B cell (primary cell): ENCODE results near the gene C21orf58. TPM values are rescaled to one million over a fixed set of nuclear protein-coding genes. Genes with fewer than 3 reads are reported as not detected.
"Not testable (repeated sequence)": the region's sequence is repeated elsewhere in the genome, so short reads cannot be mapped to it uniquely, and the experiment has no call there.

Experiments used
- ATAC-seq: fragments of 200-7000 bp; cut with Tn5 transposase; one replicate; pipeline ENCODE4 v1.10.0; 2021; ENCODE audit warnings: low read depth, mild to moderate bottlenecking, moderate number of reproducible peaks, moderate library complexity
- CTCF ChIA-PET: fragments of 350-600 bp; sonication (Branson Sonifier 250); formaldehyde crosslinking; loops from one replicate; lab custom pipeline; 2021; ENCODE audit warnings: antibody characterized with exemption, inconsistent platforms; lab: Charles Lee
- POLR2A ChIA-PET: fragments of 350-600 bp; sonication (Branson Sonifier 250); formaldehyde crosslinking; loops from one replicate; lab custom pipeline; 2021; ENCODE audit warnings: antibody characterized with exemption; lab: Charles Lee
- DNase-seq: peaks from one replicate; pipeline ENCODE4 v3.0.0; 2013
- H2AFZ ChIP-seq: 2 replicates; pipeline ENCODE4 v1.6.1; 2012; ENCODE audit warnings: mild to moderate bottlenecking, low read depth, low read length; ENCODE audit not compliant: insufficient read depth, poor library complexity, severe bottlenecking
- H3K27ac ChIP-seq, 2 donors: 1 replicate in 1 of 2; 2 replicates in 1 of 2; pipeline ENCODE4 v1.5.1; 2012 to 2013; ENCODE audit warnings: low read length in 2 of 2, mild to moderate bottlenecking in 2 of 2, moderate library complexity in 1 of 2
- H3K27me3 ChIP-seq, 4 experiments: fragments of 200-600 bp in 1 of 4; sonication (generic) in 1 of 4; replicated peaks in 1 of 4; 1 replicate in 2 of 4; 2 replicates in 2 of 4; pipeline versions ENCODE4 v1.6.1 to v1.7.0; 2013 to 2016; ENCODE audit warnings: low read length in 3 of 4, mild to moderate bottlenecking in 2 of 4, mixed read lengths in 1 of 4, moderate library complexity in 1 of 4; ENCODE audit not compliant: insufficient read depth in 4 of 4, control insufficient read depth in 3 of 4; ENCODE audit errors: control extremely low read depth in 1 of 4
- H3K36me3 ChIP-seq, 2 experiments: replicated peaks in 1 of 2; 1 replicate in 1 of 2; 2 replicates in 1 of 2; pipeline versions ENCODE4 v1.6.1 to v1.7.1; 2013; ENCODE audit warnings: low read length in 1 of 2; ENCODE audit not compliant: insufficient read depth in 2 of 2, control insufficient read depth in 1 of 2; ENCODE audit errors: control extremely low read depth in 1 of 2, extremely low read depth in 1 of 2
- H3K4me1 ChIP-seq, 2 donors: fragments of 200-600 bp in 1 of 2; sonication (generic) in 1 of 2; 1 replicate in 1 of 2; 2 replicates in 1 of 2; pipeline versions ENCODE4 v1.5.1 to v1.6.1; 2013 to 2017; ENCODE audit warnings: low read length in 2 of 2; ENCODE audit not compliant: control insufficient read depth in 2 of 2, insufficient read depth in 2 of 2
- H3K4me2 ChIP-seq: replicated peaks from 2 replicates; pipeline ENCODE3; 2012; ENCODE audit warnings: mild to moderate bottlenecking, low read depth, low read length; ENCODE audit not compliant: poor library complexity, severe bottlenecking
- H3K4me3 ChIP-seq, 5 experiments: fragments of 200-600 bp in 1 of 5; sonication (generic) in 1 of 5; 1 replicate in 3 of 5; 2 replicates in 2 of 5; pipeline versions ENCODE4 v1.5.1 to v1.7.0; 2011 to 2016; ENCODE audit warnings: low read length in 4 of 5, mild to moderate bottlenecking in 4 of 5, low read depth in 2 of 5, control low read depth in 1 of 5, moderate library complexity in 1 of 5; ENCODE audit not compliant: insufficient read depth in 1 of 5; ENCODE audit errors: control extremely low read depth in 1 of 5, extremely low read depth in 1 of 5
- H3K79me2 ChIP-seq: fragments of 200-600 bp; sonication (generic); one replicate; pipeline ENCODE4 v1.6.0; 2016; ENCODE audit warnings: low read length; ENCODE audit not compliant: control insufficient read depth, insufficient read depth
- H3K9ac ChIP-seq: fragments of 200-600 bp; sonication (generic); 2 replicates; pipeline ENCODE4 v1.6.1; 2017; ENCODE audit warnings: mild to moderate bottlenecking, low read length, moderate library complexity
- H3K9me3 ChIP-seq, 3 donors: one replicate each; pipeline versions ENCODE4 v1.6.1 to v1.7.1; 2013; ENCODE audit warnings: low read length in 2 of 3; ENCODE audit not compliant: control insufficient read depth in 2 of 3, insufficient read depth in 1 of 3; ENCODE audit errors: control extremely low read depth in 1 of 3
- H4K20me1 ChIP-seq: 2 replicates; pipeline ENCODE4 v1.6.0; 2012; ENCODE audit warnings: mild to moderate bottlenecking, low read length; ENCODE audit not compliant: insufficient read depth, control insufficient read depth, poor library complexity, severe bottlenecking
- H3K27ac Mint-ChIP-seq: one replicate; pipeline ENCODE4 v1.8.0; 2021; ENCODE audit warnings: mixed read lengths
- H3K27me3 Mint-ChIP-seq: one replicate; pipeline ENCODE4 v1.8.0; 2021; ENCODE audit warnings: mixed read lengths
- H3K4me1 Mint-ChIP-seq: one replicate; pipeline ENCODE4 v1.8.0; 2021; ENCODE audit warnings: mixed read lengths
- H3K4me3 Mint-ChIP-seq: one replicate; pipeline ENCODE4 v1.8.0; 2021; ENCODE audit warnings: mixed read lengths
- H3K9me3 Mint-ChIP-seq: one replicate; pipeline ENCODE4 v1.8.0; 2022; ENCODE audit warnings: mixed read lengths; ENCODE audit not compliant: insufficient read depth
- CTCF ChIP-seq: fragments of 200-600 bp; IDR thresholded peaks from one replicate; pipeline ENCODE4 v1.8.0; 2022; ENCODE audit warnings: antibody characterized with exemption, mild to moderate bottlenecking
- EZH2 ChIP-seq: IDR thresholded peaks from 2 replicates; pipeline ENCODE4 v1.6.1; 2012; ENCODE audit warnings: borderline replicate concordance, low read depth, mild to moderate bottlenecking, moderate library complexity, low read length; ENCODE audit not compliant: insufficient read depth, poor library complexity, severe bottlenecking
- WGBS: methylation state at CpG from one replicate; pipeline ENCODE4 v1.1.5; 2013; ENCODE audit warnings: missing lambda C conversion rate; ENCODE audit not compliant: insufficient coverage; 5-methylcytosine and 5-hydroxymethylcytosine counted together
- intact Hi-C: fragments of 100-400 bp; cut with micrococcal nuclease; formaldehyde crosslinking; loops from one replicate; pipeline ENCODE4 v1.10.0; 2022
- polyA minus RNA-seq: library from RNA; depleted of rRNA, polyadenylated mRNA; stranded (reverse); fragments of >200 nt; gene quantifications from 2 replicates; pipeline ENCODE4 v1.2.3, GENCODE V29; 2012
- polyA plus RNA-seq: library from polyadenylated mRNA; depleted of rRNA; stranded (reverse); fragments of >200 nt; gene quantifications from 2 replicates; pipeline ENCODE4 v1.2.3, GENCODE V29; 2012
- total RNA-seq, 2 donors: library from RNA; stranded (reverse); fragments of 120-200 nt in 1 of 2; gene quantifications; 1 replicate in 1 of 2; 2 replicates in 1 of 2; pipeline versions ENCODE4 v1.2.3 to v1.2.4, GENCODE V29; 2013 to 2022

The C21orf58 gene
- total RNA-seq, result 9.3 and 9.5 TPM in 2 replicates
- 2.9 TPM for total RNA-seq (2013)
- 5.0 and 6.3 TPM in 2 replicates for polyA plus RNA-seq
- polyA minus RNA-seq, result 2.3 and 4.1 TPM in 2 replicates

- peak within 1 kb of the TSS; percentile 87 for H3K9ac ChIP-seq
- DNase-seq (peak; percentile 98), ATAC-seq (peak; percentile 80)
- no peaks in the 10 kb centered on the region for H3K9me3 Mint-ChIP-seq
- no peaks in the 10 kb centered on the region for H3K27me3 Mint-ChIP-seq
- ChIA-PET CTCF (no interaction called here), POLR2A (no interaction called here)
- peaks cover 0 to 3% (median 0%) of the 10 kb centered on the region in 4 experiments for H3K27me3 ChIP-seq
- no peak for TF ChIP-seq CTCF
- TF ChIP-seq EZH2, result no peak
- H3K4me2 ChIP-seq, result peak within 1 kb of the TSS; percentile 97
- H3K79me2 ChIP-seq, result peaks cover 25% of the 10 kb centered on the region
- H3K27ac ChIP-seq, result peak within 1 kb of the TSS; percentile 95 to 96
- H3K27ac Mint-ChIP-seq, result peak within 1 kb of the TSS; percentile 95
- no peaks in the 10 kb centered on the region for H3K9me3 ChIP-seq
- no peaks in the 10 kb centered on the region for H4K20me1 ChIP-seq
- H3K36me3 ChIP-seq, result peaks cover 0 to 2% of the 10 kb centered on the region in 2 experiments
- H3K4me1 Mint-ChIP-seq, result peaks cover 24% of the 10 kb centered on the region
- intact Hi-C loops, result loop anchor here (1.0 to 2.0 kb wide), 5 partner anchors 38 to 181 kb away; partner anchors contain the start of genes DIP2A, LSS, SPATC1L and YBEY
- peaks cover 16 to 23% of the 10 kb centered on the region in 2 donors for H3K4me1 ChIP-seq
- WGBS, result under 1% methylated on average over 76 of the region's 76 CpGs
- H3K4me3 ChIP-seq, result peak within 1 kb of the TSS; percentile 54 to 100 (median 95)
- peak within 1 kb of the TSS; percentile 88 for H3K4me3 Mint-ChIP-seq
- peak within 1 kb of the TSS; percentile 93 for H2AFZ ChIP-seq
Measured at GRCh38 chr21:46323710-46324389, at the start of gene C21orf58, which contains the start of gene PCNT. C21orf58 (minus strand) TSS chr21:46323870; CDS start chr21:46322738, 1,132 bp downstream. PCNT (plus strand) TSS chr21:46324156; CDS start chr21:46324229, 73 bp downstream.

- H3K9me3 ChIP-seq, H3K27ac Mint-ChIP-seq, ATAC-seq, H3K27me3 ChIP-seq, DNase-seq, intact Hi-C loops, H3K4me2 ChIP-seq, H3K9me3 Mint-ChIP-seq, H3K4me3 Mint-ChIP-seq, H2AFZ ChIP-seq, H3K4me3 ChIP-seq, H3K36me3 ChIP-seq, H3K27ac ChIP-seq, H3K9ac ChIP-seq, H4K20me1 ChIP-seq, H3K27me3 Mint-ChIP-seq, POLR2A ChIA-PET: not testable (repeated sequence)
- WGBS, result 98% methylated on average over 8 of the region's 10 CpGs
- Histone ChIP-seq H3K4me1 (peaks cover 18 to 22% of the 10 kb centered on the region in 2 donors), H3K79me2 (peaks cover 36% of the 10 kb centered on the region)
- H3K4me1 Mint-ChIP-seq, result peaks cover 19% of the 10 kb centered on the region
- CTCF ChIA-PET, result interaction anchor here (0.7 to 1.3 kb wide), 2 partner anchors 97 to 230 kb away, joined by 3 read pairs; no protein-coding TSS in a partner anchor
Measured at GRCh38 chr21:46372947-46373346, 49.3 kb upstream of the C21orf58 start.
